Muscle layer of duodenum (tissue), 2 donors: ENCODE results near the gene GALR2.

Experiments used
- H3K27ac ChIP-seq: one replicate; pipeline ENCODE4 v1.7.0; 2013; ENCODE audit warnings: mild to moderate bottlenecking, low read length
- H3K27me3 ChIP-seq: one replicate; pipeline ENCODE4 v1.7.0; 2013; ENCODE audit warnings: low read depth, mild to moderate bottlenecking, control low read depth, low read length
- H3K36me3 ChIP-seq, 2 donors: one replicate each; pipeline ENCODE4 v1.7.0; 2013; ENCODE audit warnings: low read length in 2 of 2, control low read depth in 1 of 2, mild to moderate bottlenecking in 1 of 2; ENCODE audit not compliant: insufficient read depth in 2 of 2, control insufficient read depth in 1 of 2
- H3K4me1 ChIP-seq, 2 donors: one replicate each; pipeline ENCODE4 v1.7.0; 2013; ENCODE audit warnings: low read length in 2 of 2, mild to moderate bottlenecking in 2 of 2, control low read depth in 1 of 2, moderate library complexity in 1 of 2; ENCODE audit not compliant: insufficient read depth in 2 of 2, control insufficient read depth in 1 of 2
- H3K4me3 ChIP-seq, 2 donors: one replicate each; pipeline ENCODE4 v1.7.0; 2013; ENCODE audit warnings: low read length in 2 of 2, low read depth in 1 of 2, mild to moderate bottlenecking in 1 of 2
- H3K9me3 ChIP-seq, 2 donors: one replicate each; pipeline ENCODE4 v1.7.0; 2013; ENCODE audit warnings: low read length in 2 of 2, control low read depth in 1 of 2, mild to moderate bottlenecking in 1 of 2; ENCODE audit not compliant: control insufficient read depth in 1 of 2
- donor health status: healthy.

GALR2 gene

GRCh38 chr17:76124582-76125390 is 50.2 kb downstream of the GALR2 start:
- no peaks in the 10 kb centered on the region for H3K27me3 ChIP-seq
- H3K36me3 ChIP-seq = no peaks in the 10 kb centered on the region
- H3K9me3 ChIP-seq = no peaks in the 10 kb centered on the region
- no peak overlapping the region for H3K27ac ChIP-seq
- H3K4me1 ChIP-seq = peaks cover 0 to 13% of the 10 kb centered on the region in 2 donors
- no peak overlapping the region for H3K4me3 ChIP-seq

- no peaks in the 10 kb centered on the region for H3K27me3 ChIP-seq
- H3K36me3 ChIP-seq = no peaks in the 10 kb centered on the region
- no peak overlapping the region for H3K4me3 ChIP-seq
- no peaks in the 10 kb centered on the region for H3K9me3 ChIP-seq
- peaks cover 0 to 13% of the 10 kb centered on the region in 2 donors for H3K4me1 ChIP-seq
- H3K27ac ChIP-seq = no peak overlapping the region
Measured at GRCh38 chr17:76125391-76125675, 50.8 kb downstream of the GALR2 start.

- Histone ChIP-seq H3K36me3 (no peaks in the 10 kb centered on the region), H3K9me3 (no peaks in the 10 kb centered on the region), H3K27me3 (no peaks in the 10 kb centered on the region), H3K4me3 (no peak overlapping the region), H3K27ac (no peak overlapping the region), H3K4me1 (peaks cover 0 to 13% of the 10 kb centered on the region in 2 donors)
Measured at GRCh38 chr17:76125922-76126321, 51.3 kb downstream of the GALR2 start.
